ENCODE measurements around the gene INTS3. TPM values are rescaled to one million over a fixed set of nuclear protein-coding genes. Genes with fewer than 3 reads are reported as not detected.

Gene INTS3
- total and polyA plus RNA-seq, 8 donors = 50.5 to 131 (median 111) TPM

GRCh38 chr1:153771841-153772593, 44.2 kb downstream of the INTS3 start:
- H3K27me3 ChIP-seq = no peaks in the 10 kb centered on the region
- peak in 1 of 2 donors; percentile 35 for TF ChIP-seq CTCF (IDR thresholded peaks at IDR 0.05)
- peaks cover 0 to 59% of the 10 kb centered on the region in 2 donors for H3K36me3 ChIP-seq
- peaks cover 17 to 86% of the 10 kb centered on the region in 2 donors for H3K4me1 ChIP-seq
- intact Hi-C loops (cut with DNase I) = loop anchor here in 1 of 2 donors (5.0 kb wide), 1 partner anchor 90 kb away; no protein-coding TSS in a partner anchor
- DNase-seq (peak in 1 of 4 donors; percentile 28), ATAC-seq (no peak)
- H3K27ac ChIP-seq = peak overlapping the region; percentile 85 to 95
- H3K9me3 ChIP-seq = no peaks in the 10 kb centered on the region
- H3K4me3 ChIP-seq = no peak overlapping the region

DNA sequence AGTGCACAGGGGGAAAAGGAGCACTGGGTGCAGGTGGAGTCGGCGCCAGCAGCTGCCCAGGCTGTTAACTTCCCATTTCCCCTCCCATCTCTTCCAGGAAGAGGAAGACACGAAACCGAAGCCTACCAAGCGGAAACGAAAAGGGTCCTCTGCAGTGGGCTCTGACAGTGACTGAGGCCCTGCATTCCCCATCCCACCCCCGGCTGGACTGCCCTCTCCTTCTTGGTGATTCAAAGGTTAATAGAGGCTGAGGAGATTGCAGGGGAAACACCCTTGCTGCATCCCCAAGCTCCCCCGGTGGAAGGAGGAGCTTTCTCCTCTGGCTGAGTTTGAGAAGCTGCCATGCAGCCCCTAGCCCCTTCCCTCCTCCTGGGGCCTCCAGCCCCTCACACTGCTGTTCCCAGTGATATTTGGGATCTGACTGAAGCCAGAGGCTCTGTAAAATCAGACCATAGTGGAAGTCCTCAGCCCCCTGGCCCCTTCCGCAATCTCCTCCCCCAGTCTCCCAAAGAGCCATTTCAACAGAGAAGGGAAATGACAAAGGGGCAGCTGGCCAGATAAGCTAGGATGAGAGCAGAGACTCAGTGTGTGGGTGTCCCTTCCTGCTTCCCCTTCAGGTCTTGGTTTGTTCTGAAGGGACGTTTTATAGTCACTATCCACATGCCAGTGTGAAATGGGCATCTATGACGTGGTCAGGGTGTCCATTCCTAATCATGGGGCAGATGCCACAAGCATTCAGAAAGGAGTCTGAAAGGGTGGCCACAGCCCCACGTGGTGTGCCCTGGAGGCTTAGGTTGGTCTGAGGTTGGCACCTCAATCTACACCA, 45.5 kb downstream of the INTS3 start:
- intact Hi-C loops (cut with DNase I) = loop anchor here in 1 of 2 donors (5.0 kb wide), 1 partner anchor 91 kb away; no protein-coding TSS in a partner anchor
- ATAC-seq (peak; percentile 0), DNase-seq (no peak)
- no peak overlapping the region for H3K4me3 ChIP-seq
- H3K9me3 ChIP-seq = no peaks in the 10 kb centered on the region
- peak overlapping the region; percentile 85 to 95 for H3K27ac ChIP-seq
- no peak for TF ChIP-seq CTCF (IDR thresholded peaks at IDR 0.05)
- peaks cover 0 to 47% of the 10 kb centered on the region in 2 donors for H3K36me3 ChIP-seq
- no peaks in the 10 kb centered on the region for H3K27me3 ChIP-seq
- peaks cover 17 to 91% of the 10 kb centered on the region in 2 donors for H3K4me1 ChIP-seq

GRCh38 chr1:153774026-153774595, 46.3 kb downstream of the INTS3 start:
- no peak for TF ChIP-seq CTCF (IDR thresholded peaks at IDR 0.05)
- no peak for DNase-seq
- no peak for ATAC-seq
- Histone ChIP-seq H3K9me3 (no peaks in the 10 kb centered on the region), H3K4me1 (peaks cover 17 to 87% of the 10 kb centered on the region in 2 donors), H3K4me3 (no peak overlapping the region), H3K36me3 (peaks cover 0 to 46% of the 10 kb centered on the region in 2 donors), H3K27me3 (no peaks in the 10 kb centered on the region), H3K27ac (peak overlapping the region; percentile 85 to 95)
- intact Hi-C loops (cut with DNase I) = loop anchor here in 1 of 2 donors (5.0 kb wide), 1 partner anchor 92 kb away; no protein-coding TSS in a partner anchor

DNA sequence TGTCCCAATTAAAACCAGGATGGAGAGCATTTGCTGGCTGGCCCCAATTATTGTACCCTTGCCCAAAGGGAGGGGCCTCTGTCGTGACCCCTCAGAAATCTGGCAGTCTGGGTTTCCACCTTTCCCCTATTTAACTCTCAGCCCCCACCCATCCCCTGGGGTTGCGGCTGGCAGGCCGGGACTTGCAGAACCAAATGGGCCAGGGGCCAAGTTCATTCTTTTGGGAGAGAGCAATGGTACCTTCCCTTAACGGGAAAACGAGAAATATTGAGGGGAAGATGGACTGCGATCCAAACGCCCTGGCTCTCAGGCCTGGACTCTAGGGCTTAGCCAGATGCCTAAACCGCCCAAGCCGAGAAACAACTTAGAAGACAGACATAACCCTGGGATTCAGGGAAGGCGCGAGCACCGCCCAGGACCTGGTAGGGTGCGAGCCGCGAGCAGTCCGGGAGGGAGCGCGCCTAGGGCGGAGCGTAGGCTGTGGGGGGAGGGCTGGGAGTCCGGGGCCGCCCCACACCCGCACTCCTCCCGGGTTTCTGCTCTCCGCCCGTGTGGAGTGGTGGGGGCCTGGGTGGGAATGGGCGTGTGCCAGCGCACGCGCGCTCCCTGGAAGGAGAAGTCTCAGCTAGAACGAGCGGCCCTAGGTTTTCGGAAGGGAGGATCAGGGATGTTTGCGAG, 47.1 kb downstream of the INTS3 start, which contains the start of gene SLC27A3:
SLC27A3 (plus strand) TSS at position 628 of the 678 bp plus-strand sequence. CDS start 91 bp downstream, outside the sequence.
- Histone ChIP-seq H3K4me3 (peak within 1 kb of the TSS; percentile 68 to 84), H3K27ac (peak within 1 kb of the TSS; percentile 85 to 95), H3K9me3 (no peaks in the 10 kb centered on the region), H3K27me3 (no peaks in the 10 kb centered on the region), H3K4me1 (peaks cover 17 to 83% of the 10 kb centered on the region in 2 donors), H3K36me3 (peaks cover 0 to 50% of the 10 kb centered on the region in 2 donors)
- ATAC-seq = peak; percentile 89
- peak; percentile 74 to 94 (median 86) for DNase-seq
- no peak for TF ChIP-seq CTCF (IDR thresholded peaks at IDR 0.05)
- intact Hi-C loops (cut with DNase I) = loop anchor here in 1 of 2 donors (5.0 kb wide), 1 partner anchor 93 kb away; no protein-coding TSS in a partner anchor

Data from left lung (tissue), 10 donors.